ENCODE measurements around the gene CALCOCO2. TPM values are rescaled to one million over a fixed set of nuclear protein-coding genes. Genes with fewer than 3 reads are reported as not detected.
"Not testable (repeated sequence)": the region's sequence is repeated elsewhere in the genome, so short reads cannot be mapped to it uniquely, and the experiment has no call there.

Gene CALCOCO2, protein sequence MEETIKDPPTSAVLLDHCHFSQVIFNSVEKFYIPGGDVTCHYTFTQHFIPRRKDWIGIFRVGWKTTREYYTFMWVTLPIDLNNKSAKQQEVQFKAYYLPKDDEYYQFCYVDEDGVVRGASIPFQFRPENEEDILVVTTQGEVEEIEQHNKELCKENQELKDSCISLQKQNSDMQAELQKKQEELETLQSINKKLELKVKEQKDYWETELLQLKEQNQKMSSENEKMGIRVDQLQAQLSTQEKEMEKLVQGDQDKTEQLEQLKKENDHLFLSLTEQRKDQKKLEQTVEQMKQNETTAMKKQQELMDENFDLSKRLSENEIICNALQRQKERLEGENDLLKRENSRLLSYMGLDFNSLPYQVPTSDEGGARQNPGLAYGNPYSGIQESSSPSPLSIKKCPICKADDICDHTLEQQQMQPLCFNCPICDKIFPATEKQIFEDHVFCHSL
- 120 TPM for total RNA-seq (ENCODE audit: insufficient read depth, low replicate concordance)

DNA sequence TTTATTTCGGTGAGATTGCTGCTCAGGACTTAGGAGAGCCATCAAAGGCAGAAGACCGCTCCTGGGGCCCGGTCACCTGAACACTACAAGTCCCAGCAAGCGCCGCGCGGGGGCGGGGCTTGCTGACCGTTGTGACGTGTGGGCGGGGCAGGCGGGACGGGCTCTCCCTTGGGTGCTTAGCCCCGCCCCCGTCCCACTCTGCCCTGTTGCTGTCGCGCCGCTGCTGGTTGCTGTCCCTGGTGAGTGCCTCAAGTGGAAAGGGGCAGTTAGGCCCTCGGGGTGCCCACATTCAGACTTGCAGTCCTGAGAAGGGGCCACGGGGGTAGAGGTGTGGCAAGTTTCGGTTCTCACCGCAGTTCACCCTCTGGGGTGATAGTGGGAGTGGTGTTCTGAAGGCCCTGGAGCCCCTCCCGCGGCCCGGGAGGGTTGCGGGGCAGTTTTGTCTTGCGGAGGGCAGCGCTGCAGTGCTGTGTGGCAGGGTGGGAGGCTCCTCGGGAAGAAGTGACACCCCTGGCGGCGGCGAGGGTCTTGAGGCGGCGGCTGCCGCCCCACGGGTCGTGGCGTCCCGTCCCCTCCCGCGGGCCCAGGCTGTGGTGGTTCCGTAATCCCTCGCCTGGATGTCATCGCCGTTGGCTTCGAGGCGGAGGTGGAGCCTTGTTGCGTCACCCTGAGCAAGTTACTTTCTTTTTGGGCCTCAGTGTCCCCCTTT lies at the start of gene CALCOCO2:
Gene CALCOCO2, plus strand, starts transcription at position 196 of the 709 bp plus-strand sequence. CDS start 10,673 bp downstream, outside the sequence.
- DNase-seq (ENCODE audit: low spot score): peak; percentile 96

DNA sequence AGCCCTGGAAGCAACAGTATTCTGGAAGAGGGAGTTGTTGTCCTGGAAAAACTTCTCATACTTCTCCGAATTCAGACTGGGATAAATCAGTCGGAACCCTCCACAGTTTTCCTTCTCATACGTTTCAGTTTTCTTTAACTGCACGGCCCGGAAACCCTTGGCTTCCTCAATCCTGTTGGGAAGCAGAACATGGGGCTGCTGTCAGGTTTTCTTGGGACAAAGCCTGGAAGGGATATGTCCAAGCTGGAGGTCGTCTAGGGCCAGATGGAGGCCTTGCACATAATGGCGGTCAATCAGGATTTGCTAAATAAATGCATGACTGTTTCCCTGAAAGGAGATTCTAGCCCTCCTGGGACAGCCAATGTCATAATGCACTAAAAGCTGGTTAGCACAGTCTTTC lies 43.0 kb upstream of the CALCOCO2 start:
- no peak for DNase-seq (ENCODE audit: low spot score)

DNA sequence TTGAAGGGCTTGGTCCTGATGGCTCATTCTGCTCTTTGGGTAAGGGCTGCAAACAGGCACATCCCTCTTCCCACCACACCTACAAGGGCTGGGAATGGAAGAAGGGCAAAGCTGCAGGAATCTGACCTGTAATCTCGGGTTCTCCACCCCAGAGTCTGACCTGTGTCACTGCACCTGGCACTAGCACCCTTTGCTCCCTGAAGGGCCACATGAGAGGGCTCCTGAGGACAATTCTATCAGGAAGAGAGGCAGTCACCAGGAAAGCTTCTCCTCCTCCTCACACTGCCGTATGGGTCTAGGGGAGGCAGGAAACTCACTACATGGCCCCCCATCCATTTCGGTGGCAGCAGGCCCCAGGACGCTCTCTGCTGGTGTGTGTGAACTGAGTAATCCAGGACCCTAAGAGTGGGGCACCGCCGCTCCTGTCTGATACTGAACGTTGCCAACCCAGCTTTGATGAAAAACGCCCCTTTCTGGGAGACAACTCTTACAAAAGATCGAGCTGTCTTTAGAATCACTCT lies 40.2 kb upstream of the CALCOCO2 start:
- DNase-seq (ENCODE audit: low spot score): no peak

DNA sequence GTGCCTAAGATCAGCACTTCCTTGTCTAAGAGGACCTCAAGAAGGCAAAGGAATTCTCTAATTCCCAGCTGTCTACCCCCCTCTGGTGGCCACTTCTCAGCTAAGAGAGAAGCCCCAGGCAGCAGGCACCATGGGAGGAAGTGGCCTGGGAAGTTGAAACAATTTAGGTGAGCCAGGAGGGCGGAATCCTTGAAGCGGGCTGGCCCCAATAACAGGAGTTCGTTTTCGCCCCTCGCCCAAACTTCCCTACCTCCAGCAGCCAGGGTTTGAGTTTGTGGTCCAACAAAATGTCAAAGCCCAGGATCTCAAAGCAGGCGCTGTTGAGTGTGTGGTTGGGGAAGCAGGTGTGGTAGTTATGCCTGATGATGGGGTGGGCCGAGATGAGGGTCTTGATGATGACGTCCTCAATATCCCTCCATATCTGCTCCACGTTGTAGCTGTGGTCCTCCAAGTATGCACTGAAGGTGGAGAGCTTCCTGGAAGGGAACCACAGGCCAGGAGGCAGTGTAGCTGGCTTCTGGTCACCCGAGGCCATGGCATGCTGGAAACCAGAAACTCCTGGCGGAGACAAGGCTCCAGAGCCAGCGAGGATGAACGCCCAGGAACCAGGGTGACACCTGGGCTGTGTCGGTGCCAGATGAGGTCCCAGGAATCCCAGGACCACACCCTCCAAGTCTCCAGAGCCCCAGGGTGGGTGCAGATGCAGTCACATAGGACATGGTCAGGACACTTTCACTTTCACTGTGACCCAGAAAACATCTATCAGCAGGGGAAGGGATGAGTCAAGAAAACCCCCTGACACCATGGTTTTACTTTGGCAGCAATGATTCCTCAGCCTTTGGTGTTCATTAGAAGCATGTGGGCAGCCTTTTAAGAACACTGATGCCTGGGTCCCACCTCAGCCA lies 39.5 kb upstream of the CALCOCO2 start:
- peak; percentile 91 for DNase-seq (ENCODE audit: low spot score)

- DNase-seq (ENCODE audit: low spot score): no peak
These were observed 38.6 kb upstream of the CALCOCO2 start for GRCh38 chr17:48792033-48792798.

DNA sequence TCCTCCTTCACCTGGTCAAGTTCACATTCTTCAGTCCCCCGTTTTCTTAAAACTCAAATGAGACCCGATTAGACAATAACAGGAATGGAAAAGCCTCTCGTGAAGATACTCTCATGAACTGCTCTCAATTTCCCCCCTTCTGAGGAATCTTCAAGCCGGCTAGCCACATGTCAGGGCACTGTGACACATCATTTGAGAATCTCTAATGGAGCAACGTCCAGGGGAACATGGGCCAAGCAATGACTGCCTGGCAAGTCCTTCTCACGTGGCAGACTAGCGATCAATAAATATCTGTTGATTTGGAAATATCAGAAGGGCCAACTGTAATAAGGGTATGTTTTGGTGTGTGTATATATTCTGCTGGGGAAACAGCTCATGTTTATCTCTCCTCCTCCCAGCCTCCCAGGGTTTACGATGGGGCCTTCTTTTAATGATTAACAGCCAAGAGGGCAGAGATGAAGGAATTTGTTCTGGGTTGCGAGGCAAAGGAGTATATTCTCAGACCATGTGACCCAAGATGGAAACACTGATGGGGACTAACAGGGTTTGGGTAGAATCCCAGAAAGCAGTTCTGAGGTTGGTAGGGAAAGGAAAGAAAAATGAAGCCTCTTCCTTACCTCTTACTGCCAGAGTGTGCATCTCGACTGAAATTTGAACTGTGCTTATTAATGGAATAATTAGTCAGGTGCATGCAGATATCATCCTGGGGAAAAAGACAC lies 35.2 kb upstream of the CALCOCO2 start:
- peak; percentile 63 for DNase-seq (ENCODE audit: low spot score)

DNA sequence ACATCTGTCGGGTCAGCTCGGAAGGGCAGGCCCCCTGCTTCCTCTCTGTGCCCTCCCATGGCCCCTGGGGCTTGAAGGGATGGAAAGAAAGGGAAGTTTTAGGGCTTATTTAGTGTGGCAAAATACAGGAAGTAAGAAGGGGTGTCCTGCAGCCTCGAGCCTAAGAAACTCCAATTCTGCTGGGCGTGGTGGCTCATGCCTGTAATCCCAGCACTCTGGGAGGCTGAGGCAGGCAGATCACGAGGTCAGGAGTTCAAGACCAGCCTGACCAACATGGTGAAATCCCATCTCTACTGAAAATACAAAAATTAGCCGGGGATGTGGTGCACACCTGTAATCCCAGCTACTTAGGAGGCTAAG lies 34.7 kb upstream of the CALCOCO2 start:
- DNase-seq (ENCODE audit: low spot score): not testable (repeated sequence)

DNA sequence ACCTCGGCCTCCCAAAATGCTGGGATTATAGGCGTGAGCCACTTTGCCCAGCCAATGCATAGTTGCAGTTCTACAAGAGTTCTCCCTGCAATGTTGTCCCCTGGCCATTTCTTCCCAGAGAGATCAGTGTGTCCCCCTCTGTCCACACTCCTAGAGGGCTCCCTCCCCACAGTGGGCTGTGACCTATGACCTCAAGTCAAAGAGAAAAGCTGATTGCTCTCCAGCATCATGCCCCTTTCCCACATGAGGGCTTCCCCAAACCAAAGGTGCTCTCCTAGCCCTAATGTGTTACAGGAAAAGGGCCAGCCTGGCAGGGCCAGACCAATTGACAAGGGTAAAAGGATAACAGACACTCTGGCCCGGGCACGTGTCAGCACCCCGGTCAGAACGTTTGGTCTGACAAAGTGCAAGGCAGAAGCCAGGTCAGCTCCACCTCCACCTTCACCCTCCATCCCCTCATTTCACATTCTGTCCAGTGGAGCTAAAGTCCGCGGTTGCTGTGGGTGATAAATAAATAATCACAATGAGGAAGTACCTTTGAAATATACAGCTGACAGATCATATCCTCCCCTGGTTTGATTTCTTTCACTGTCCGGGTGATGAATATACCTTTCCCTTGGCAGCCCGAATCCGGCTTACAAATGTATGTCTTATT lies 31.6 kb upstream of the CALCOCO2 start:
- DNase-seq (ENCODE audit: low spot score): no peak

DNA sequence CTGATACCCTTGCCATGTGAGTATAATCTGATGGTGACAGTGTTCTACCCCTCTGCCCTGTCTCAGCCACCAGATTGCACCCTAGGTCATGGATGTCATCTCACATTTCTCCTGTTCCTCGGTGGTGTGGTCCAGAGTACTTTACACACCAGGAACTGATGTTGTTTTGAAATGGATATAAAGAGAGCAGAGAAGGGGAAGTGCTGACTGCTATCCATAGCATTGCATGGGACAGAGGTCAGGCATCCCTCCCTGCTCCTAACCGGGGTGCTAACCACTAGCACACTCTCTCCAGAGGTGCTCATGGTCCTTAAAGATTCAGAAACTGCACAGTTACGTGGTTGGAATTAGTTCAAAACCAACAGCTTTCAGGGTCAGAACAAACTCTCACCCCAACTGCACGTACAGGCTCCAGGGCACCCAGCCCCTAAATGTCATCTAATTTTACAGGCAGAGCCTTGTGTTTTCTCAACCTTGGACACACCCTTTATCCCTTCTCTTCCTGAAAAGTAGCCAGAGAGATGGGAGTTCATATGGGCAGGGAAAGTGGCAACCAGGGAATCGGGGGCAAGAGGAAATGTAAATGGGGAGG lies 30.1 kb upstream of the CALCOCO2 start:
- DNase-seq (ENCODE audit: low spot score): no peak

DNA sequence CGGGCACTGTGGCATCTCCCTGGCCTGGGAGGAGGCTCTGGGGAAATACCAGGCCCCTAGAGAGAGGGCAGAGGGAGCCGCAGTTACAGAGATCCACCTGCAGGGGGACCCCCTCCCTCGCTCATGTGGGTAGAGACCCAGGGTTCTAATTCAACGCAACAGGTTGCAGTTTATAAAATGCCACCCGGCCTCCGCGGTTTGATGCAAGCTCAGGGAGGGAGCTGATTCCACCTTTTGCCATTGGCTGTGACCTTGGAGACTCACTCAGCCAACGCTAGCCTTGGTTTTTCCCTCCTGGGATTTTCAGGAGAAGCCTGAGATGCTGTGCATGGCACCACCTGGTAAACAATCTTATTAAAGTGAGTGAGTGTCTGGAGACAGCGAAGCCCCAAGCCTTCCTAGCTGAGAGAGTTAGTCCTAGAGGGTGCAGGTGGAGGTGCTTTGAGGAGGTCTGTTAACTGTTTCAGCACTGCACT lies 25.9 kb upstream of the CALCOCO2 start:
- DNase-seq (ENCODE audit: low spot score): peak; percentile 46

DNA sequence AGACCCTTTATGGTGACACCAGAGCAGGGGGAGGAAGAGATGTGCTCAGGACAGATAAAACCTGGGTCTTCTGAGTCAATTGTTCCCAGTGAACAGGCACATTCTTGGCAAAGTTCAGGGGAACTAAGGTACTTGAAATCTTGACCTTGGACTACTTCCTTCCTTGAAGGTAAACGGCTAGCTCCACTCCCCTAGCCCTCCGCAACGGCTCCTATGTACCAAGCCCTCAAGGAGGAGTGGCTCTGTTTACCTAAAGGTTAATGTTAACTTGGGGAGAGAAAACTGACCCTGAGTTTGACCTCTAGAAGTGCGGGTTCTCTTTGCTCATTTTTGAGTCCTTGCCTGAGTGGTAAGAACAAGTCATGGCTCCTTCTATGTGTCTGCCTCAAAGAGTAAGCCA lies 21.7 kb upstream of the CALCOCO2 start:
- DNase-seq (ENCODE audit: low spot score): no peak

GRCh38 chr17:48812001-48812400 lies 18.8 kb upstream of the CALCOCO2 start:
- no peak for DNase-seq (ENCODE audit: low spot score)

- peak; percentile 22 for DNase-seq (ENCODE audit: low spot score)
These were observed 16.3 kb upstream of the CALCOCO2 start for GRCh38 chr17:48814504-48814903.

DNA sequence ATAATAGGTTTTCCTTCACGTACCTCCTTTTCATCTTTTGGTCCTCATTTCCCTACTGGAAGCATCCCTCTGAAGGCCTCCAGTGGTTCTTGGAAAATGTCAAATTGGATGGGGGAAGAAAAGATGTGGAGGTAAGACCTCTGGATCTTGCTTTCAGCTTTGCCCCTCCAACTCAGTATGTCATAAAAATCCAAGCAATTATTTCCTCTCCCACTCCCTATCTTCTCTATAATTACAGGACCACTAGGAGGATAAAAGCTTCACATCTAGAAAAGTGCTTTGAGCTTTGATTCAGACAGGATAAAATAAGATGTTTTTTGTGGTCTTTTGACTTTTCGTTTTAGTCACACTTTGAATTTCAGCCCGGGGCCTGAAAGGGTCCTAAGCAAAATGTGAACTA lies 15.5 kb upstream of the CALCOCO2 start:
- no peak for DNase-seq (ENCODE audit: low spot score)

GRCh38 chr17:48816438-48816773 lies 14.4 kb upstream of the CALCOCO2 start:
- DNase-seq (ENCODE audit: low spot score): no peak

GRCh38 chr17:48816774-48817590 lies 13.9 kb upstream of the CALCOCO2 start, which contains the start of gene TTLL6:
TTLL6 (minus strand) TSS chr17:48817229; CDS start chr17:48817072, 157 bp downstream.
- DNase-seq (ENCODE audit: low spot score): peak; percentile 86

- DNase-seq (ENCODE audit: low spot score): no peak
These were observed 12.4 kb upstream of the CALCOCO2 start for GRCh38 chr17:48818361-48818841.

DNA sequence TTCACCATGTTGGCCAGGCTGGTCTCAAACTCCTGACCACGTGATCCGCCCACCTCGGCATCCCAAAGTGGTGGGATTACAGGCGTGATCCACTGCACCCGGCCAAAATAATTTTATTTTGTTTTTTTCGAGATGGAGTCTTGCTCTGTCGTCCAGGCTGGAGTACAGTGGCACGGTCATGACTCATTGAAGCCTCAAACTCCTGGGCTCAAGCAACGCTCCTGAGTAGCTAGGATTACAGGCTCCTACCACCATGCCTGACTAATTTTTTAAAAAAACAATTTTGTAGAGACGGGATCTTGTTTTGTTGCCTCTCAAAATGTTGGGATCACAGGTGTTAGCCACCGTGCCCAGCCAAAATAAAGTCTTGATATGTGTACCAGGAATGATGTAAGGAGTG lies 11.4 kb upstream of the CALCOCO2 start:
- DNase-seq (ENCODE audit: low spot score): no peak

Data from umbilical cord (tissue), 2 donors.